HepG2 (cell line): ENCODE results near the gene MZF1. TPM values are rescaled to one million over a fixed set of nuclear protein-coding genes. Genes with fewer than 3 reads are reported as not detected.
A peak's percentile ranks its signal among the peaks of the same experiment; 100 is the strongest.

Experiments
- BRF2 ChIP-seq: sonication (generic); formaldehyde crosslinking; IDR thresholded peaks from 2 replicates; pipeline ENCODE4 v1.8.1; 2022; ENCODE audit warnings: mild to moderate bottlenecking, missing genetic modification reagents
- CCDC6 ChIP-seq: sonication (generic); formaldehyde crosslinking; IDR thresholded peaks from 2 replicates; pipeline ENCODE4 v1.8.1; 2022; ENCODE audit warnings: mild to moderate bottlenecking, missing genetic modification reagents, moderate library complexity
- CHD4 ChIP-seq: fragments of 200-600 bp; sonication (generic); IDR thresholded peaks from 2 replicates; pipeline ENCODE4 v1.7.0; 2017; ENCODE audit warnings: mild to moderate bottlenecking, low read length, borderline replicate concordance
- EHMT2 ChIP-seq: fragments of 200-600 bp; sonication (generic); IDR thresholded peaks from 2 replicates; pipeline ENCODE4 v1.7.0; 2017; ENCODE audit warnings: antibody characterized with exemption, low read depth, low read length, borderline replicate concordance
- MEIS1 ChIP-seq: sonication (generic); formaldehyde crosslinking; IDR thresholded peaks from 2 replicates; pipeline ENCODE4 v1.9.0; 2021; ENCODE audit warnings: mild to moderate bottlenecking, missing genetic modification reagents, moderate library complexity, borderline replicate concordance
- MIER2 ChIP-seq: IDR thresholded peaks from 2 replicates; pipeline ENCODE4 v1.6.1; 2016; ENCODE audit warnings: missing biosample characterization, missing genetic modification reagents
- NAIF1 ChIP-seq: sonication (generic); formaldehyde crosslinking; IDR thresholded peaks from 2 replicates; pipeline ENCODE4 v1.5.0; 2020; ENCODE audit warnings: mild to moderate bottlenecking, missing genetic modification reagents, borderline replicate concordance
- RAD21 ChIP-seq: fragments of 450-650 bp; formaldehyde crosslinking; IDR thresholded peaks from 2 replicates; pipeline ENCODE4 v1.5.0; 2020; ENCODE audit warnings: mild to moderate bottlenecking
- RORA ChIP-seq: sonication (generic); formaldehyde crosslinking; IDR thresholded peaks from 2 replicates; pipeline ENCODE4 v1.5.0; 2020; ENCODE audit warnings: mild to moderate bottlenecking, missing genetic modification reagents, moderate library complexity
- U2AF1 ChIP-seq: fragments of 200-400 bp; formaldehyde crosslinking; optimal IDR thresholded peaks from 2 replicates; pipeline ENCODE3; 2017; ENCODE audit warnings: mild to moderate bottlenecking, low read depth, low read length
- YEATS2 ChIP-seq: sonication (generic); formaldehyde crosslinking; IDR thresholded peaks from 2 replicates; pipeline ENCODE4 v1.4.0; 2020; ENCODE audit warnings: missing genetic modification reagents, borderline replicate concordance
- ZNF547 ChIP-seq: sonication (generic); formaldehyde crosslinking; IDR thresholded peaks from 2 replicates; pipeline ENCODE4 v1.5.1; 2020; ENCODE audit warnings: mild to moderate bottlenecking, missing genetic modification reagents
- ZNF589 ChIP-seq: sonication (generic); formaldehyde crosslinking; conservative IDR thresholded peaks from 2 replicates; pipeline ENCODE4 v1.8.0; 2022; ENCODE audit warnings: mild to moderate bottlenecking, moderate library complexity, missing genetic modification reagents
- ZNF83 ChIP-seq: sonication (generic); formaldehyde crosslinking; IDR thresholded peaks from 2 replicates; pipeline ENCODE4 v1.4.0; 2020; ENCODE audit warnings: missing genetic modification reagents, mild to moderate bottlenecking, borderline replicate concordance
- ZSCAN20 ChIP-seq: sonication (generic); formaldehyde crosslinking; IDR thresholded peaks from 2 replicates; pipeline ENCODE4 v1.4.0; 2020; ENCODE audit warnings: missing genetic modification reagents, mild to moderate bottlenecking, borderline replicate concordance
- ZSCAN22 ChIP-seq: sonication (generic); formaldehyde crosslinking; IDR thresholded peaks from 2 replicates; pipeline ENCODE4 v1.4.0; 2020; ENCODE audit warnings: mild to moderate bottlenecking, missing genetic modification reagents
- polyA plus RNA-seq, 8 experiments: library from polyadenylated mRNA; depleted of rRNA in 3 of 8; stranded (reverse) in 7 of 8; unstranded in 1 of 8; fragments of >200 nt; fragmentation: Illumina TruSeq in 4 of 8; extraction: Trizol in 4 of 8; gene quantifications; 2 replicates each; pipeline versions ENCODE4 v1.2.1 to v1.2.3, GENCODE V29; 2011 to 2016; ENCODE audit warnings: low read depth in 4 of 8, missing spikeins in 1 of 8, mixed read lengths in 1 of 8; ENCODE audit not compliant: insufficient read depth in 1 of 8
- total RNA-seq, 5 experiments: library from RNA; depleted of rRNA; stranded (reverse); fragments of >200 nt; fragmentation: Illumina TruSeq; extraction: Trizol; gene quantifications; 2 replicates each; pipeline ENCODE4 v1.2.3, GENCODE V29; 2016; ENCODE audit warnings: low read depth in 1 of 5
- TF ChIP-seq, protein P1 (sequence below): sonication (generic); formaldehyde crosslinking; conservative IDR thresholded peaks from 2 replicates; pipeline ENCODE4 v1.4.0; 2020; ENCODE audit warnings: missing genetic modification reagents

MZF1 gene
- total and polyA plus RNA-seq, 2 of the 13 experiments (the other 11 are each of a cell fraction or from before 2014, with no cell fraction given), result 3.1 to 8.1 TPM

GRCh38 chr19:58558623-58559274 lies 14.4 kb downstream of the MZF1 start (continued):
- TF ChIP-seq, protein P1, sequence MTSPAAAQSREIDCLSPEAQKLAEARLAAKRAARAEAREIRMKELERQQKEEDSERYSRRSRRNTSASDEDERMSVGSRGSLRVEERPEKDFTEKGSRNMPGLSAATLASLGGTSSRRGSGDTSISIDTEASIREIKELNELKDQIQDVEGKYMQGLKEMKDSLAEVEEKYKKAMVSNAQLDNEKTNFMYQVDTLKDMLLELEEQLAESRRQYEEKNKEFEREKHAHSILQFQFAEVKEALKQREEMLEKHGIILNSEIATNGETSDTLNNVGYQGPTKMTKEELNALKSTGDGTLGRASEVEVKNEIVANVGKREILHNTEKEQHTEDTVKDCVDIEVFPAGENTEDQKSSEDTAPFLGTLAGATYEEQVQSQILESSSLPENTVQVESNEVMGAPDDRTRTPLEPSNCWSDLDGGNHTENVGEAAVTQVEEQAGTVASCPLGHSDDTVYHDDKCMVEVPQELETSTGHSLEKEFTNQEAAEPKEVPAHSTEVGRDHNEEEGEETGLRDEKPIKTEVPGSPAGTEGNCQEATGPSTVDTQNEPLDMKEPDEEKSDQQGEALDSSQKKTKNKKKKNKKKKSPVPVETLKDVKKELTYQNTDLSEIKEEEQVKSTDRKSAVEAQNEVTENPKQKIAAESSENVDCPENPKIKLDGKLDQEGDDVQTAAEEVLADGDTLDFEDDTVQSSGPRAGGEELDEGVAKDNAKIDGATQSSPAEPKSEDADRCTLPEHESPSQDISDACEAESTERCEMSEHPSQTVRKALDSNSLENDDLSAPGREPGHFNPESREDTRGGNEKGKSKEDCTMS (CRISPR knock-in tag), result no peak
- TF ChIP-seq BRF2 (CRISPR knock-in tag), result no peak
- TF ChIP-seq ZNF547, result peak; percentile 51
- TF ChIP-seq ZSCAN22, result no peak
- peak; percentile 23; the same call in 1 of the 2 replicates for TF ChIP-seq MEIS1 (CRISPR knock-in tag)
- TF ChIP-seq MIER2 (CRISPR knock-in tag), result no peak
- peak; percentile 31; the same call in 1 of the 2 replicates for TF ChIP-seq CCDC6
- no peak for TF ChIP-seq RORA (CRISPR knock-in tag)
- peak; percentile 20; the same call in 1 of the 2 replicates for TF ChIP-seq NAIF1 (CRISPR knock-in tag)
- no peak for TF ChIP-seq EHMT2
- TF ChIP-seq ZNF83 (CRISPR knock-in tag), result 0 out of 2 replicates have a peak, but pooled peaks have one; percentile 45
- TF ChIP-seq ZSCAN20 (CRISPR knock-in tag), result 0 out of 2 replicates have a peak, but pooled peaks have one; percentile 82
- no peak for TF ChIP-seq CHD4
- TF ChIP-seq YEATS2 (CRISPR knock-in tag), result peak; percentile 86
- 0 out of 2 replicates have a peak, but pooled peaks have one; percentile 24 for TF ChIP-seq ZNF589
- TF ChIP-seq RAD21 (CRISPR knock-in tag), result peak; percentile 52
- peak; percentile 43 for TF ChIP-seq U2AF1
